Measurements from ENCODE around the gene SBF2.
"Not testable (repeated sequence)": the region's sequence is repeated elsewhere in the genome, so short reads cannot be mapped to it uniquely, and the experiment has no call there.

Gene SBF2

GRCh38 chr11:10116588-10116987 lies 177.4 kb downstream of the SBF2 start:
- no peak for DNase-seq (ENCODE audit: low spot score)

DNA sequence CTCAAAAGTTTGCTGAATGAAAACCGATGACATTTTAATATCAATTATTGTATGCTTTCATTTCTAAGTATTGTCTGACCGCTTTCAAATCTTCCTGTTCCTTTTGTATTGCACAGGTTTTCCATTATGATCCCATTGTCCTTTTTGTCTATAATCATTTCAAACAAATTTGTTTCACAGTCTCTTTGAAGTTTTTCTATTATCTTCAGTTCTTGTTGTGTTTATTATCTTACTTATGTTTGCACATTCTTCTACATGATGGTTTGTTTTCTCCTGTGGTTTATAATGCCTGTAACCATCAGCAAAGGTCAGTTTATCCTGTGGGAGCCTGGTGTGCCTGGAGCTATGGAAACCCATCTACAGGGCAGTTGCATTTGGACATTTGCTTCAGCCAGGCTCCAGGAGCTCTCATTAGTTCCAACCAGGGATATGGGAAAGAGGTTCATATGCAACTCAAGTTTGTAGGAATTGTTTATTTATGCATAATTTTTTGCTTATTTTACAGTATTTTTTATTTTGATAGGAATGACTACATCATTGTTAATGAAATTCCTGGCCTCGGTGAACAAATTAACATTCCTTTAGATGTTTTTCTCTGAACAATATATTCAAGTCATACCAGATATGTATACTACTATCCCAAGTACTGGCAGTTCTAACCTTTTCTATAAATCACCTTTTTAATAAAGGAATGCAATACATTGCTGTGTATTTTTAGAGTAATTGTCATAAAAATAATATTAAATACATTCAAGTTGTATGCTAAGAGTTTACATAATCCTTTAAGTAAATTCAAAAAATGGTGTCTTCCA lies 179.2 kb downstream of the SBF2 start:
- DNase-seq (ENCODE audit: low spot score): no peak

DNA sequence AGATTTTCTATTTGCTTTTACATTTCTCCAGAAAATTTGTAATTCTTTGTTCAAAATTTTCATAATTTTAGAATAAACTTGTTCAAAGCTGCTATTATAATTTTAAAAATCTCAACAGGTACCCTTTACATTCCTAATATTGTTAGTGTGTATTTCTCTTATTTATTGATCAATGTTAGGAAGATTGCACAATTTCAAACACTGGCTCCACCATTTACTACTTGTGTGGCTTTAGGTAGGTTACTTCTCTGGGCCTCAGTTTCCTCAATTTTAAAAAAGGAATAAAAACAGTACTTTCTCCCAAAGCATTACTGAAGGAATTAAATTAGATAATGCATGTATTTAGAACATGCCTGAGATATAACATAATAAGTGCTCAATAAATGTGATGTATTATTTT lies 180.2 kb downstream of the SBF2 start:
- no peak for DNase-seq (ENCODE audit: low spot score)

GRCh38 chr11:10109806-10110205 lies 184.2 kb downstream of the SBF2 start:
- no peak for DNase-seq (ENCODE audit: low spot score)

- peak; percentile 13 for DNase-seq (ENCODE audit: low spot score)
These were observed 184.9 kb downstream of the SBF2 start for GRCh38 chr11:10108915-10109680.

- no peak for DNase-seq (ENCODE audit: low spot score)
These were observed 186.5 kb downstream of the SBF2 start for GRCh38 chr11:10107497-10107896.

DNA sequence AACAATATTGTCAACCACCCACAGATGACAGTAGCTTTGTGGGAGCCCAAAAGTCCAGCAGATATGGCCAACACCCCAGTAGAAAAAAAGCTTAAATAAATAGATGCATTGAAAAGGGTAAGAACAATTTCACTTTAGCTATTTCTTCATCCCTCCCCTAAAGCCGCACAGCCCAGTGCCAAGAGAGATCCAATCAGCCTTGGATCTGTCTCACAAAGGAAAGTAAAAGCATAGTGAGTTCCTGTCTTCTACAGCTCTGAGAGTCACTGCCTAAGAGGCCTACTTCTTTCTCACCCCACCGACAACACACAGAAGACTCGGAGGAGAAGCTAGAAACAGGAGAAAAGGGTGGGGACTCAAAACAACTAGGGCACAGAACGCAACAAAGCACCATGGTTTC lies 196.4 kb downstream of the SBF2 start:
- no peak for DNase-seq (ENCODE audit: low spot score)

- no peak for DNase-seq (ENCODE audit: low spot score)
These were observed 197.0 kb downstream of the SBF2 start for GRCh38 chr11:10096987-10097386.

DNA sequence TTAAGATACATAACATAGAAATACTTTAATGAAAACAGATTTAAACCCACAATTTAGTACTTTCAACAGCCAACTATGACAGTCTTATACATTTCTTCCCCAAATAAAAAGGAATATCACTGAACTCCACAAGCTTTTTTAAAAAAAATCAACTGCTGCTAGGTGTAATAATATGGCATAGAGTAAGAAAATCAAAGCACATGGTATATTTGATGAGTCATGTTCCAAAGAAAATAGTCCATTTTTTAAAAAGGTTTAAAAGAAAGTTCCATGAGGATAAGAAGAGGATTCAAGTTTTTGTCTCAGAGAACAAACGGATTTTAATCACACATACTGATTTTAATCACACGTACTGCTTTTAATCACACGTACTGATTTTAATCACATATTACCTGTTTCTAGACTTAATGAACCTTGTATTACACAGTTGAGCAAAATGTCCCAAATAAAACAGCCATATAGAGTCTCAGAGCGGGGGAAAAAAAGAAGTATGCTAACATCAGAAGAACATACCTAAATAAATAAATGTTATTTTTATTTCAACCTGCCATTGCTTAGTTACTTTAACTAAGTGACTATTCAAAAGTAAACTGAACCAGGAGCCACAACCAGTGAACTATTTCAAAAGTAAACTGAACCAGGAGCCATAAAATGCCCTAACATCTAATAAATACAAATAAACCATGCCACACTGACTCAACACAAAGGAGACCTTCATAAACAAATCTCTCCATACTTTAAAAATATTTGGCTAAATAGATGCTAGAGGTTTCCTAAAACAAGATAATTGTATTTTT lies 198.4 kb downstream of the SBF2 start:
- DNase-seq (ENCODE audit: low spot score): no peak

GRCh38 chr11:10092426-10092825 lies 201.6 kb downstream of the SBF2 start:
- no peak for DNase-seq (ENCODE audit: low spot score)

DNA sequence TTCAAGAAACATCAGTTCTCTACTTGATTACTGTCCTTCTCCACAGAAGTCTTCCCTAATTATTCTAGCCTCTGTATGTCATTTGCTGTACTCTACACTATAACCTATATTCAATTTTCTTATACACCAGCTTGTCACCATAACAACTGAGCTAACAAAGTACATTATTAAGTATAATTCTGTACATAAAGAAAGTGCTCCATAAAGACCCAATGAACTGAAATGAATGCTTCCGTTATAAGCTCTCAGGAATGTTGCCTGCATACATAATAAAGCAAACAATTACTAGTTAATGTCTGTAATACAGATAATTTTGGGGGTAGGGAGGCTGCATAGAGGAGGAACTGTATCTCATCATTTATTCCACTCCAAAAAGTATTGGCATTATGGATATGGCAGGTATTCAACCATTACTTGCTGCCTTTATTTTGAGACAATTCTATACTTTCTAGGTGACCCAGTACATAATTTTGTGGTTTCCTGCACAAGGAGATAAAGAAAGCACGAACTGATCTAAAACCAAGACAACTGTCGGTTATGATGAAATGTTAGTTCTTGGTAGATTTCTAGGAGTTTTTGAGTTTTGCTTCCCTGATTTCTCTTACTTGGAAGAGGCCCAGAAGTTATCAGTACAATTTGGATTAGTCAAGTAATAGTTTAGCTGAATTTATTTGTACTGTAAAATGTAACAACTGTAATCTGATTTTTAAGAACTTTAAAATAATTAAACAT lies 202.5 kb downstream of the SBF2 start:
- no peak for DNase-seq (ENCODE audit: low spot score)

- DNase-seq (ENCODE audit: low spot score): not testable (repeated sequence)
These were observed 206.1 kb downstream of the SBF2 start for GRCh38 chr11:10087923-10088225.

- DNase-seq (ENCODE audit: low spot score): no peak
These were observed 206.7 kb downstream of the SBF2 start for GRCh38 chr11:10087186-10087922.

GRCh38 chr11:10080138-10080537 lies 213.9 kb downstream of the SBF2 start:
- DNase-seq (ENCODE audit: low spot score): no peak

- DNase-seq (ENCODE audit: low spot score): peak; percentile 51
These were observed 217.4 kb downstream of the SBF2 start for GRCh38 chr11:10076458-10077141.

DNA sequence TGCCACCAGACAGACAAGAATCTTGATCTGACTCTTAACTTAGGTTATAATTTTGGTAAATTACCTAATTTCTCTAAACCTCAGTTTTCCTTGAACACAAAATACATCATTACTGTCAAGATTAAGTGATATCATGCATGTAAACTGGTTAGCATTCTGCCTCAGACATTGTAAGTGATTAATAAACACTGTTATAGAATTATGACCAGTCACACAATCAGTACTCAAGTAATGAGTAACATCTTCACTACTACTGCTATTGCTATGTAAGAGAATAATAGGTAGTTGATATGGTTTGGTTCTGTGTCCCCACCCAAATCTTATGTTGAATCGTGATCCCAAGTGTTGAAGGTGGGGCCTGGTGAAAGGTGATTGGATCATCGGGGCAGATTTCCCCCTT lies 218.9 kb downstream of the SBF2 start:
- DNase-seq (ENCODE audit: low spot score): no peak

GRCh38 chr11:10072841-10073240 lies 221.2 kb downstream of the SBF2 start:
- DNase-seq (ENCODE audit: low spot score): no peak

- DNase-seq (ENCODE audit: low spot score): no peak
These were observed 221.9 kb downstream of the SBF2 start for GRCh38 chr11:10072142-10072541.

DNA sequence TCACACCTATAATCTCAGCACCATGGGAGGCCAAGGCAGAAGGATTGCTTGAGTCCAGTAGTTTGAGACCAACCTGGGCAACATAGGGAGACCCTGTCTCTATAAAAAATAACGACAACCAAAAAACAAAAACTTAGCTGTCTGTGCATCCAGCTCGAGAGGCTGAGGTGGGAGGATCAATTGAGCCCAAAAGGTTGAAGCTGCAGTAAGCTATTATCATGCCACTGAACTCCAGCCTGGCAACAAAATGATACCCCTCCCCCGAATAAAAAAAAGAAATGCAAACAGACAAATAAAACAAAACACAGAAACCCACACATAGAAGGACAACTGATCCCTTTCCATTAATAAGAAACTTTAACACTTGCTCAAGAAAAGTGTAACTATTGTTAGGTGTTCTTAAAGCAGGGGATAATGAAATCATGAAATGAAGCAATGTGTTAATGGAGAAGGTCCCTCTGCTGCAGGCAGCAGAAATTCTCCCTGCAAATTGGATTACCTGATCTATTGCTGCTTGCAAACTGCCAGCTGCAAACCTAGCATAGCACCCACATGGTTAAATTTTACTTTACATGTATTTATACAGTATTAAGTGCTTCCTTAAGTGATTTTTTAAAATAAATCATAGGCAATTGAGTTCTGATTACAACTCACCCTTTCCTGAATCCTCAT lies 226.3 kb downstream of the SBF2 start:
- DNase-seq (ENCODE audit: low spot score): no peak

DNA sequence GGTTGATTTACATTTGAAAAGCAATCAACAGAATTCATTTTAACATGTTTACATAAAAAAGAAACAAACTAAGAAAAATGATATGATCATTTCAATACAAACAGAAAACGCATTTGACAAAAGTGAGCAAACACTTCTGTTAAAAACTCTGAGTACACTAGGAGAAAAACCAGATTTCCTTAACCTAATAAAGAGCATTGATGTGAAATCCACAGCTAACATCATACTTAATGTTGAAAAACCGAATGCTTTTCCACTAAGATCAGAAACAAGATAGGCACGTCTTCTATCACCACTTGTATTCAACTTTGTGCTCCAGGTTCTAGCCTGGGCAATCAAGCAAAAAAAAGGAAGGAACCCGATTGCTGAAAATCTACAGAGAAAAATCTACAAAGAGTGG lies 227.6 kb downstream of the SBF2 start:
- no peak for DNase-seq (ENCODE audit: low spot score)
